ELF-1 (cell line): ENCODE data around the gene SPSB1.

Source experiments
- DNase-seq: peaks from one replicate; pipeline ENCODE4 v3.0.0-alpha.2; 2016; ENCODE audit warnings: low read depth, low spot score

Gene SPSB1

DNA sequence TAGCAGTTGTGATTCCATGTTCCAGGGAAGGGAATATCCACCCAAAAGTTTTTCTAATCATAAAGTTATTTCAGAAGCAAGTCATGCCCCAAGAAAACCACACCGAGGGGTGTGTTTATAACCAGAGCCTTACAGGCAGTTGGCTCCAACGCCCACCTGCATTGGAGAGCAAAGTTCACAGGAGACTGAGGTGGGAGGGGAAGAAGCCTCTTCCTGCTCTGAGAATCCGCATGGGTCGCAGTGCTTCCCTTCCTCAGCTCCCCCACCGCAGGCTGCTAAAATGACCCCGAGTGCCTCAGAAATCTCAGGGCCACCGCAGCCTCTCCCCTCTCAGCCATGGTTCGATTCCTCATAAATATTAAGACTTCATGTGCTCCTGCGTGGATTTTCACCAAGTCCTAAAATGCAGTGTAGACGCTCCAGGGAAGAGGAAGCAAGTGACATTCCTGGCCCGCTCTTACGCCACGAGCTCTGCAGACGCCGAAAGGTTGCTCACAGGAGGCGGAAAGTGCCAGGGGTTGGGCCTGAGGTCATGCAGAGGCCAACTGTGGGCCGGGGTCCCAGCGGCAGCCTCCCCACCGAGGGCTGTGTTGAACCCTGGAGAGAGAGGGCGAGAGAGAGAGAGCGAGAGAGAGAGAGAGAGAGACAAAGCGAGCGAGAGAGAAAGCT is 13.4 kb upstream of the SPSB1 start:
- DNase-seq, result peak; percentile 40

DNA sequence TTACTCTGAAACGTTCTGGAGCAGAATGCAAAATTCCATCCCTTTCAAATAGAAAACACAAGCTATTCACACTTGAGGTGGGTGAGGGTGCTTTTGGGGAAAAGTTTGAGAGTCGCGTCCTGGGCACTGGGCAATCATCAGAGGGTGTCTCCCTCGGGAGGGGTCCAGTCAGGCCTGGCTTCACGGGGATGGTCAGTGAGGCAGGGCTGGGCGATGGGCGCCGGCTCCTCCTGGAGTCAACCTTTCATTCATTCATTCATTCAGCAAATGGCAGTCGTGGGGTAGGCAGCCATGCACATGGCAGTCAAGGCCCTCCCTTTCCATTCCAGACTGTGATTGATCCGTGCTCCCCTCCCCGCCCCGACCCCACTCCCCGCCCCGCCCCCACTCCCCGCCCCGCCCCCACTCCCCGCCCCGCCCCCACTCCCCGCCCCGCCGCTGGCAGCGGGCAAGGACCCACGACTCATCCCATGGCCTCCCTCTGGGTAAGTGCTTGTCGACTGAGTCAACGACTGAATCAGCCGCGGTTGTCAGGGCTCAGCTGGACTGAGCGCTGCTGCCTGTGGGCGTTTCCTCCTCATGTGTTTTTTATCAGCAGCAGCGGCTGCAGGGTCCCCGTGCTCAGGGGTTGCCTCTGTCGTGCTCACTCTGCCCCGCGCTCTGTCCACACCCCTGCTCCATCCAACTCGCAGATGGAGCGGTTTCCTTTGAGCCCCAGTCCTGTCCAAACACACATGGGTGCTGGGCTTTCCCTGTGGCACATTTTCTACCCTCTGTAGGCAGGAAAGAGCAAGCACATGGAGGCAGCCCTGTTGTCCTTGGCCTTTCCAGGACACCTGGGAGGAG is 12.5 kb upstream of the SPSB1 start:
- peak; percentile 61 for DNase-seq

DNA sequence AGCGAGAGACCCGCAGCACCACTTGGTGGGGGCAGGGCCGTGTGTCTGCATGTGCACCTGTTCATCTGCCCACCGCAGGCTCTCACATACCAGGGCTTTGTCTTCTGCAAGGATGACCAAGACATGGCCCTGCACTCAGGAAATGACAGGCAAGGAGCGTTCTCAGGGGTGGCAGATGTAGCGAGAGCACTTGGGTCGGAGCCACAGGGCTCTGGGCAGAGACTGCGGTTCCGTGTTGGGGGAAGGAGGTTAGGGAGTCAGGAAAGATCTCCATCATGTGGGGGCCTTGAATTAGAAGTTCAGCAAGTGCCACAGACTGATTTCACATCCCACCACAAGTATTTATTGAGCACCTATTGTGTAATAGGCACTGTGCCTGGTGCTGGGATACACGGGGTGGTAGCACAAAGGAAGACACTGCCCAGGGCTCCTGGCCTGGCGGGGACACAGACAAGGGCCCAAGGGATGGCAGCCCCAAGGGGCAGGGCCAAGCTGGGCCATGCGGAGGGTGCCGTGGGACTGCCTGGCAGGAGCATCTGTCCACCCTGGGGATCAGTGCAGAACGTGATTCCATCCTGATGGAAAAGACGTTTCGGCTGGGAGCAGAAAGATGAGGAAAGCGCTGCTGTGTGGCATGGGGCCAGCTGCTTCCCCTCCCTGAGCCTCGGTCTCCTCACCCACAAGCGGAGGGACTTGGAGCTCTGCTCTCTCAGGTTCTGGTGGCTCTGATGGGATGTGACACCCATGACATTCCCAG is 11.4 kb upstream of the SPSB1 start:
- no peak for DNase-seq

DNA sequence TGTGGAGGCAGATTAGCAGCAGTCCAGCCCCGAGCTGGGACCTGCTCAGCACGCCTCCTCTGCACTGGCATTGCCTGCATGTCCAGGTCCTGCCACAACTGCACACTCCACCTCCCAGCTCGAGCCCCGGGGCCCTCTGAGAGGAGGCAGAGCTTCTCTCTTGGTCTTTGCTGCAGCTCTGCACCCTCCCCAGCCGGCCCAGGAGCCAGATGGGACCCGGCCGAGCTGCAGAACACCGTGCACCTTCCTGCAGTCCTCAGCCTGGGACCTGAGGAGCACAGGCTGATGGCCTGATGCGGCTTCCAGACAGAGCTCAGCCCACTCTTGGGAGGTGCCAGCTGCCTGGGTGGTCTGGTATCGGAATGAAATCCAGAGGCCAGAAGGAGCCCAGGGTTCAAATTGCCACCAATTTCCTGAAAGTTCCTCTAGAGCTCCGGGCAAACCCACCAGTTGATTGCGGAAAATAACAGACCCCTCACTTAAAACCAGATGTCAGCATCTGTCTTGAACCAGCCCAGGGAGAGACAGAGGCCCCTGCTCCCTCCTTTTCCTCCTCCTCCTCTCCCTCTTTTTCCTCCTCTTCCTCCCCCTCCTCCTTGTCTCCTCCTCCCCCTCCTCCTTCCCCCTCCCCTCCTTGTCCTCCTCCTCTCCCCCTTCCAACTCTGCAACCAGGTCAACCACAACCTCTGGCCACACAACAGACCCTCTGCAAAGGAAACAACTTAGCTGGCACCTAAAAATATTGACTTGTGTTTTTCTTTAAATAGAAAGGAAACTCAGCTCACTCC is 10.6 kb upstream of the SPSB1 start:
- no peak for DNase-seq

DNA sequence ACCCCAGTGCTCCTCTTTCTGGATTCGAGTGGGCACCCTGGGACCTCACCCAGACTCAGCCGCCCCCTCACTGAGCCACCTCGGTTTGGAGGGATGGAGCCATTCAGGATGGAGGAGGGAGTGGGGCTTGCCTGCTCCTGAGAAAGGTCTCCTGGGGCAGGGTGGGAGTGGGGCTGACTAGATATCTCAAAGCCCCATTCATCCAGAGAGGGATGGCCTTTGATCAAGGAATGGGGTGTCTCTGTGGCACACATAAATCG is 10.1 kb upstream of the SPSB1 start:
- no peak for DNase-seq

DNA sequence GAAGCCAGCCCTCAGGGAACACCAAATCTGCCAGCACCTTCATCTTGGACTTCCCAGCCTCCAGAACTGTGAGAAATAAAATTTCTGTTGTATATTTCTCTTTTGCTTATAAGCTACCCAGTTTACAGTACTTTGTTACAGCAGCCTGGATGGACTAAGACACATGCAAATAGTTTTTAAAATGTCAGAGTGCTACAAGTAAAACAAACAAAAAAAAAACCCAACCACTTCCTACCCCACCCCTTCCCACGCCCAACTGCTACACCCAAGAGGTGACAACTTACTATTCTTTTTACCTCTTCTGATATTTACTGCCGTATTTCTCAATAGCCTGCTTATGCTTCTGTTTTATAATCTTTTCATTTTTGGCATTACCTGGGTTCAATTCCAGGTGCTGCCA is 8.6 kb upstream of the SPSB1 start:
- no peak for DNase-seq

DNA sequence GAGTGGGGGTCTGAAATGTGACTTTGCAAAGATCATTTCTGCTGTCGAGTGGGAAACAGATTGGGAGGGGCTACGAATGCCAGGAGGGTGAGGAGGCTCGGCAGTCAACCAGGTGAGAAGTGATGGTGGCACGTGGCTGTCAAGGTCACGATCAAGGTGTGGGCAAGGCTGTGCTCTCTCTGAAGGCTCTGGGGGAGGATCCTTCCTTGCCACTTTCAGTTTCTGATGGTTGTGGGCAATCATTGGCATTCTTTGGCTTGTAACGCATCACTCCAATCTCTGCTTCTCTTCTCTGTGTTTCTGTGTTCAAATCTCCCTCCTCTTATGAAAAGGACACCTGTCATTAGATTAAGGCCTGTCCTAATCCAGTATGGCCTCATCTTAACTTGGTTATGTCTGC is 6.1 kb upstream of the SPSB1 start:
- no peak for DNase-seq

DNA sequence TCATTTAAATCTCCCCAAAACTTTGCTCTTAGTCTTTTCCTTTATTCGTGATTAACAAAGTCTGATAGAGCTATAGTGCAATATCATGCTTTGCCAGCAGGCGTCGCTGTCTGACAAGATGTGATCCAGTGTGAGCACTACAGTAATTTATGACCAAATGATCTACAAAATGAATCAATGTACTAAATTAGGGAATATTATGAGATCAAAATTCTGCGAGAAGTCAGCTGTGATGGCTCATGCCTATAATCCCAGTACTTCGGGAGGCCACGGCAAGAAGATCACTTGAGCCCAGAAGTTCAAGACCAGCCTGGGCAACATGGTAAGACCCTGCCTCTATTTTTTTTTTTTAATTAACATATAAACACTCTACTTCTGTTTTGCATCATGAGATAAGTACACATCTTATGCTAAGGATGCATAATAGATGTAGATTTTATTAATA is 3.6 kb upstream of the SPSB1 start:
- DNase-seq, result no peak

DNA sequence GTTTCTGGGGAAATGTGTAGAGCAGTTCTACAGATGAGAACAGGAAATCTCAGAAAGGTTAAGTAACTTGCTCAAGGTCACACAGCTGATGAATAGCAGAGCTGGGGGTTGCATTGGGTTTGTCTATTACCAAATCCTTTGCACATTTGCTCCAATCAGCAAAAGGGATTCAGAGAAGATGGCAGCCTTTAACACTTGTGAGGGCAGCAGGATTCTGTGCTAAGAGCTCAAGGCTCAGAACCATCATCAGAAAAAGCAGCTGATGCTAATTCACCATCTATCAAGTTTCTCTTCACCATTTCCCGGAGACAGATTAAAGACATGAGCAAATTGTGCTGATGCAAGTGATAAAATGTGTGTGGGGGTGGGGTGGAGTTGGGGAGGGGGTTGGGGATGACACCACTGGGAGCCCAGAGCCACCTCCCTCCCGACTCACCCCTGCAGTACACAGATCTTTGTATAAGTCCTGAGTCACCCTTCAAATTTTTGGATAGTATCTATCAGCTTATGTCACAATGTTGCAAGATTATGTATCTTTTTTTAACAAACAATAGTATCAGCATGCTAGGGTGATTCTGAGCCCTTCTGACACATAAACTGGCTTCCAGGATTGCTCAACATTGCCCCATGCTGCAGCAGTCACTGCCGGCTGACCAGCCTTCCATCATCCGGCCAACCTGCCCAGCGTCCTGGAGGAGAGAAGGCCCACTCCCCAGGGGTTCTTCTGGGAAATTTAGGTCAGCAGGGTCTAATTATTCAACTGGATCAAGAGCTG is 2.8 kb upstream of the SPSB1 start:
- no peak for DNase-seq

DNA sequence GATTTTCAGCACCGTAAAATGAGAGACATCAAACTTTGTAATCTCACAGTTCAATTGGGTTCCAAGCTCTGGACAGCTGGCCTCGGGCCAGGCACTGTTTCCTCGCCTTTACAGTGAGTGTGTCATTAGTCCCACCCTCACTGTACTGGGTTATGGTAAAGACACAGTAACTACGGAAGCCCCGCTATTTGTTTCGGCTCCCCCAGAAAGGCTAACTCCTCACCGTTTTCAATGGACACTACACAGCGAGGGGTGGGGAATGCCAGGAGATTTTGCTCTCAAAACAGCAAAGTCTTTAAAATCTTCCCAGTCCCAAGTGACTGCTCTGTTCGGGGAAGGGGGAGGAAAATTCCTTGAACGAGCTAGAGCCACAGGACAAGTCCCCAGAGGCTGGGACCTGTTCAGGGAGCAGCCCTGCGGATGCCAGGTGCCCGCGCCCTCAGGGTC is 757 bp upstream of the SPSB1 start:
- peak; percentile 52 for DNase-seq

DNA sequence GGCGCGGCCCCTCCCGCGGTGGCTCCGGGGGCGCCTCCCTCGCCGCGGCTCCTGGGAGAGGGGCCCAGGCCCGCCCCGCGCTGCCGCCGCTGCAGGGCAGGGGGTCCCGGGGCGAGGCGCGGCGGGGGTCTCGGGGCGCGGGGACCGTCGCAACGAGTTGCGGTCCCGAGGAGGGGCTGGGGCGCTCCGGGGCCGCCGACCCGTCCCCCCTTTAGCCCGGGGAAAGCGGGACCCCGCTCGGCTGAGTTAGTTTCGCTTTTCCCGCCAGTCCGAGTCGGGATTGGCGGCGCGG is 493 bp downstream of the SPSB1 start:
- DNase-seq, result no peak

DNA sequence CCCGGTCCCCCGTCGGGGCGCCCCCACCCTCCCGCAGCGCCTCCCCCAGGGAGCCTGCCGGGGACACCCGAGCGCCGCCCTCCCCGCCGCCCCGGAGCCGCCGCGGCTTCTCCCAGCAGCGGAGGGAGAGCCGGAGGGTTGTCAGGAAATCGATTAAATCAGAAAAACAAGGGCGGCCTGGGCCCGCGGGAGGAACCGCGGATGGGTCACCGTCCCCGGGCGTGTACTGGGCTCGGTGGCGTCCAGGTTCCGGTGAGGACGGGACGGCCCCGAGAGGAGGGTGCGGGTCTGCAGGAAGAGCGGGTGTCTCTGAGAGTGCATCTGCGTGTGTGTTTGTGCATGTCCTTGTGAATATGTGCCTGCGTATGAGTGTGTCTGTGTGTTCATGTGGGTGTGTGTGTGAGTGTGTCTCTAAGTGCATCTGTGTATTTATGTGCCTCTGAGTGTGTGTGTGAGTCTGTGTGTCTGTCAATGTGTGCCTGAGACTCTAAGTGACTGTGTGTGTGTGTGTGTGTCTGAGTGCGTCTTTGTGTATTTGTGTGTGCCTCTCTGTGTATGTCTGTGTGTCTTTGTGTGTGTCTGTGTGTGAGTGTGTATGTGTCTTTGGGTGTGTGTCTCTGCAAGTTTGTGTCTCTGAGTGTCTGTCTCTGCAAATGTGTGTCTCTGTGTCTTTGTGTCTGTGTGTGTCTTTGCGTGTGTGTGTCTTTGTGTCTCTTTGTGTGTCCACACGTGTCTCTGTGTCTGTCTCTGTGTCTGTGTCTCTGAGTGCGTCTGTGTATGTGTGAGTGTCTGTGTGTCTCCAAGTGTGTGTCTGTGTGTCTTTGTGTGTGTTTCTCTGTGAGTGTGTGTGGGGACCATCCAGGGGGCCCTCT is 1.1 kb downstream of the SPSB1 start:
- no peak for DNase-seq

DNA sequence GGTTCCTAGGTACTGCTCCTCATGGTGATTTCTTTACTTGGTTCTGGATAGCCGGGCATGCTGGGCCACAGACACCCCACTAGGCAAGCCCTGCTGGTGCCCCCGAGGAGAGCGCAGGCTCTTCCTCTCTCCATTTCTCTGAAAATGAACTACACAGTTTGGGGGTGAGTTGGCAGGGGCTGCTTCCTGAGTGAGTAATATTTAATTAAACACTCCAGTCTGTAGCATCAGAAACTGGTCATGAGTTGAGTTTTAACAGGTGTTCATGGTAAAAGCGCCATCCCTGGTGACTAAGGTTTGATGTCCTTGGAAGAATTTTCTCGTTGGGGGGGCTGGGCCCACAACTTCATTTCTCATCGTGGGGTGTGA is 1.7 kb downstream of the SPSB1 start:
- no peak for DNase-seq

DNA sequence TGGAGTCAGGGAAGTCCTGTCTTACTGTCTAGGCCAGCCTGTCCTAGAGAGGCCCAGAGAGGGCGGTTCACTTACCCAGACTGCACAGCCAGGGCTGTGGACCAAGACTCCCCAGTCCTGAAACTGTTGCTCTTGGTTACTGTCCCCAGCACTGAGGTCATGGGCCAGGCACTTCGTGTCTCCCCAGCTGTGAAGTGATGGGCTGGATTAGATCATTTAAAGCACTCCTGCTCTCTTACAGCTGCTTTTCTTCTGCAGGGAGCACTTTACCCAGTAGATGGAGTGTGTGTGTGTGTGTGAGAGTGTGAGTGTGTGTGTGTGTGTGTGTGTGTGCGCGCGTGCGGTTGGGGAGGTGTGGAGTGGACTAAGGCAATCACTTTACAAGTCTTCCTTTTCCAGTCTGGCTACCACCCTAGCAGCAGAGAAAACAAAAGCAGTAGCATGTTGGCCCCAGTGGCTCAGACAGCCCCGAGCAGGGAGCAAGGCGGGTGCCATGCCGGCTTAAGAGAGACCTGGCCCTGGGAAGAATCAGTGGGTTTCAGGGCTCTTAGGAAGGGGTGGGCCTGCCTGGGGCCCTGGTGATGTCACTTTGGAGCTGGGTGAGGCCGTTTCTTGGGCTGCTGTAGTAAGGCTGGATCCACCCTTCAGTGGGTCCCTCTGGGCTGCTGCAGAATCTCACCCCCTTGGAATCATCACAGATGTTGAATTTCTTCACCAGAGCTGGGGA is 2.4 kb downstream of the SPSB1 start:
- peak; percentile 61 for DNase-seq

DNA sequence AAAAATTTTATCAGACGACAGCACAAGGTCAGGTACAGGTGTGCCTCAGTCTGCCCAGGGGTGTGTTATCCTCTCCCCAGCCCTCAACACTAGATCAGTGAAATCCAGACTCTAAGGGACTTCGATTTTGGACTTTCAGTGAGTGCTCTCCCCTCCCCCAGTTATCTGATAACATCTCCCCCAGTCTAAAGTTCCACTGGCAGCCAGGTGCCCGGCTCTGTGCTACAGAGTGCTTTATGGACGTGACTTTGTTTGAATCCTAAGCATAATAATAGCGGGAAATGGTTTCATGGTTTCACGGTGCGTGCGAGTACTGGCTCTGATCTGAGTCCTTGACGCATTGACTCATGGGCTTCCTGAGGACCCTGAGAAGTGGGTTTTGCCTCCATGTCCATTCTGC is 3.2 kb downstream of the SPSB1 start:
- no peak for DNase-seq

DNA sequence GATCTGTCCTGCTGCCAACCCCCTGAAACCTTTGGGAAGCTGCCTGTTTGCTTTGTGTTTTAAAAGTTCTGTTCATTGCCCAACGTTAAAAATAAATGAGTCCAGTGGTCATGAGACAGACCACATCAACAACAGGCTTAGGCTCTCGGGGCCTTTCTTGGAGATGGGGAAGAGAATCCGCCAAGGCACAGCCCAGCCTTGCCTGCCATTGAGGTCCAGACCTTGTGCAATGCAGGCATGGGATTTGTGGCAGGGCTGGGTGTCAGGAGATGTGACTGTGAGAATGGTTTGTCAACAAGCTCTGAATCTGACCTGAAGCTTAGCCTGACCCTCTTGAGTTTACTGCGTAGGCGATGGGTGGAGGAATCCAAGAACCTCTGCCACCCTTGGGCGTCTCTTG is 4.2 kb downstream of the SPSB1 start:
- DNase-seq, result no peak

DNA sequence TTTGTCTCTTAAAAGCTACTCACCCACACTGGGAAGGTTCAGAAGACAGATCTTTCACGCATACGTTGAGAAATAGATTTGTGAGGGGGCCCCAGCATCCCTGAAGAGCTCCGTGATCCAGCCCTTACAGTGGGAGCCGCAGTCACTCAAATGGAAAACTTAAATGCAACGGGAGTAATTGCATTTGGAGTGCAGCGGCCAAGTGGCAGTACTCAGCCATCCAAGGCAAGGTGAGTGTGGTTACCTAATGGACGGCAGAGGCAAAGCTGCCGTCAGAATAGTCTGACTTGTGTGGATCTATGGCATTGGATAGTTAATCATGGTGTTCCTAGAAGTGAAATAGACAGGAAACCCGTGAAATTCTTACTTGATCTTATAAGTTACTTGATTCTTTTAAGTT is 5.1 kb downstream of the SPSB1 start:
- no peak for DNase-seq

DNA sequence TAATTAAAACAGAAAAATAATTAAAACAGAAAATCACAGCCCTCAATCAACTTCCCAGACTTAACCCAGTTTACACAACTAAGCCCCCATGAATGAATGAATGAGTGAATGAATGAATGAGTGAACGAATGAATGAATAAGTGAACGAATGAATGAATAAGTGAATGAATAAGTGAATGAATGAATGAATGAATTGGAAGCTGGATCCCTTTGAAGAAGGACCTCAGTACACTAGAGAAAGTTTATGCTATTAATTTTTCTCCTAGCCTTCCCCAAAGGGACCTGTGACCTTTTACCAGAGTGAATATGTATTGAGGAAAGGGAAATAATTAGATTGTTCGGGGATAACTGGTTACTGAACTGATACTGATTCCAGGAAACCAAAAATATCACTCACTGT is 5.6 kb downstream of the SPSB1 start:
- DNase-seq, result no peak

DNA sequence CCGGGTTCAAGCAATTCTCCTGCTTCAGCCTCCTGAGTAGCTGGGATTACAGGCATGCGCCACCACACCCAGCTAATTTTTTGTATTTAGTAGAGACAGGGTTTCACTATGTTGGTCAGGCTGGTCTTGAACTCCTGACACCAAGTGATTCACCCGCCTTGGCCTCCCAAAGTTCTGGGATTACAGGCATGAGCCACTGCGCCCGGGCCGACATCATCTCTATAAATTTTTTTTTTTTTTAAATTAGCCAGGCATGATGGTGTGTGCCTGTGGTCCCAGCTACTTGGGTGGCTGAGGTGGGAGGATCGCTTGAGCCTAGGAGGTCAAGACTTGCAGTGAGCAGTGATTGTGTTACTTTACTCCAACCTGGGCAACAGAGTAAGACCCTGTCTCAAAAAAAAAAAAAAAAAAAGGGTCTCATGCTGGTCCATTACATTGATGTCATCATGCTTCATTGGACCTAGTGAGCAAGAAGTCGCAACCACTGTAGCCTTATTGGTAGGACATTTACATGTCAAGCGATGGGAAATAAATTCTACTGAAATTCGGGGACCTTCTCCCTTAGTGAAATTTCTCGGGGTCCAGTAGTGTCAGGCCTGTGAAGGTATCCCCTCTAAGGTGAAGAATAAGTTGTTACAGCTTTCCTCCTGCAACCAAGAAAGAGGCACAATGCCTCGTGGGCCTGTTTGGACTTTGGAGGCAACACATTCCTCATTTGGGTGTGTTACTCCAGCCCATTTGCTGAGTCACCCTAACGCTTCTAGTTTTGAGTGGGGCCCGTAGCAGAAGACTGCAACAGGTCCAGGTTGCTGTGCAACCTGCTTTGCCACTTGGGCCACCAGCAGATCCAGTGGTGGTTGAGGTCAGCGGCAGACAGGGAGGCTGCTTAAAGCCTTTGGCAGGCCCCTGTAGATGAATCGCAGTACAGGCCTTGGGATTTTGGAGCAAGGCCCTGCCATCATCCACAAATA is 7.2 kb downstream of the SPSB1 start:
- DNase-seq, result peak; percentile 70
